GM12892 (cell line): ENCODE data around the gene ERAP2.

Source experiments
- POLR2A ChIP-seq: IDR thresholded peaks from 2 replicates; pipeline ENCODE4 v1.6.1; 2011; ENCODE audit warnings: low read depth, low read length, control low read depth
- POLR2AphosphoS5 ChIP-seq: IDR thresholded peaks from 2 replicates; pipeline ENCODE4 v1.6.1; 2011; ENCODE audit warnings: low read depth, low read length, control low read depth

GRCh38 chr5:96834016-96834415 lies 42.3 kb upstream of the ERAP2 start:
- TF ChIP-seq POLR2A (no peak), POLR2AphosphoS5 (no peak)
